K562 (cell line): Measurements from ENCODE around the gene GOLIM4. TPM values are rescaled to one million over a fixed set of nuclear protein-coding genes. Genes with fewer than 3 reads are reported as not detected.

ENCODE experiments used
- EP300 ChIP-seq: IDR thresholded peaks from 2 replicates; pipeline ENCODE4 v1.6.1; 2012; ENCODE audit warnings: low read length, improper control_type of control experiment
- FOXA3 ChIP-seq, 2 experiments: fragments of 450-650 bp in 1 of 2; sonication (generic) in 1 of 2; formaldehyde crosslinking; IDR thresholded peaks in 1 of 2; conservative IDR thresholded peaks in 1 of 2; 2 replicates each; pipeline versions ENCODE4 v1.4.0 to v1.8.0; 2020 to 2022; ENCODE audit warnings: mild to moderate bottlenecking in 2 of 2, missing genetic modification reagents in 1 of 2
- FOXK1 ChIP-seq: sonication (generic); formaldehyde crosslinking; IDR thresholded peaks from 2 replicates; pipeline ENCODE4 v1.8.0; 2022; ENCODE audit warnings: missing genetic modification reagents, mild to moderate bottlenecking, borderline replicate concordance
- MCM3 ChIP-seq: fragments of 450-650 bp; IDR thresholded peaks from 2 replicates; pipeline ENCODE4 v1.6.1; 2016
- MTA3 ChIP-seq: fragments of 450-650 bp; formaldehyde crosslinking; IDR thresholded peaks from 2 replicates; pipeline ENCODE4 v1.6.1; 2017; ENCODE audit warnings: mild to moderate bottlenecking, borderline replicate concordance
- NELFE ChIP-seq: IDR thresholded peaks from 2 replicates; pipeline ENCODE4 v1.6.1; 2011; ENCODE audit warnings: mild to moderate bottlenecking; ENCODE audit not compliant: insufficient read depth, insufficient read length
- NONO ChIP-seq, 2 experiments: fragments of 200-400 bp in 1 of 2; fragments of 450-650 bp in 1 of 2; formaldehyde crosslinking in 1 of 2; IDR thresholded peaks; 2 replicates each; pipeline ENCODE4 v1.6.1; 2017; ENCODE audit warnings: low read depth in 2 of 2, mild to moderate bottlenecking in 2 of 2, moderate library complexity in 2 of 2, low read length in 1 of 2
- ZNF12 ChIP-seq: sonication (generic); formaldehyde crosslinking; IDR thresholded peaks from 2 replicates; pipeline ENCODE4 v1.4.0; 2020; ENCODE audit warnings: mild to moderate bottlenecking, missing genetic modification reagents
- ZNF347 ChIP-seq: fragments of 450-650 bp; formaldehyde crosslinking; IDR thresholded peaks from 2 replicates; pipeline ENCODE4 v1.4.0; 2020; ENCODE audit warnings: low read depth, mild to moderate bottlenecking, moderate library complexity
- polyA plus RNA-seq, 8 experiments: library from polyadenylated mRNA; depleted of rRNA in 4 of 8; stranded (reverse) in 5 of 8; unstranded in 3 of 8; fragments of >200 nt; fragmentation: Nextera tagmentation in 2 of 8; fragmentation: Illumina TruSeq in 1 of 8; extraction: Ambion mirVana in 2 of 8; extraction: Trizol in 1 of 8; gene quantifications; 2 replicates each; pipeline versions ENCODE4 v1.2.1 to v1.2.3, GENCODE V29; 2011 to 2014; ENCODE audit warnings: inconsistent platforms in 1 of 8, missing spikeins in 1 of 8
- total RNA-seq, 7 experiments: library from RNA; depleted of rRNA in 6 of 7; stranded (reverse); fragments of >200 nt in 6 of 7; fragmentation: Illumina TruSeq in 2 of 7; extraction: Trizol in 2 of 7; gene quantifications; 2 replicates each; pipeline versions ENCODE4 v1.2.1 to v1.2.3, GENCODE V29; 2011 to 2021; ENCODE audit warnings: low replicate concordance in 1 of 7
- TF ChIP-seq, protein P1 (sequence below): fragments of 450-650 bp; IDR thresholded peaks from 2 replicates; pipeline ENCODE4 v1.6.1; 2016; ENCODE audit warnings: mild to moderate bottlenecking, moderate library complexity
- TF ChIP-seq, protein P2 (sequence below): sonication (generic); formaldehyde crosslinking; IDR thresholded peaks from 2 replicates; pipeline ENCODE4 v1.8.1; 2022; ENCODE audit warnings: missing genetic modification reagents
- TF ChIP-seq, protein P3 (sequence below): fragments of 450-650 bp; IDR thresholded peaks from 2 replicates; pipeline ENCODE4 v1.6.1; 2017; ENCODE audit warnings: mild to moderate bottlenecking, moderate library complexity
- TF ChIP-seq, protein P4 (sequence below): sonication (generic); formaldehyde crosslinking; IDR thresholded peaks from 2 replicates; pipeline ENCODE4 v1.9.0; 2022; ENCODE audit warnings: mild to moderate bottlenecking, missing genetic modification reagents

The GOLIM4 gene
- total and polyA plus RNA-seq, 9 of the 15 experiments (the other 6 are each of a cell fraction or from before 2014, with no cell fraction given): 9.3 to 39.4 (median 31.0) TPM

DNA sequence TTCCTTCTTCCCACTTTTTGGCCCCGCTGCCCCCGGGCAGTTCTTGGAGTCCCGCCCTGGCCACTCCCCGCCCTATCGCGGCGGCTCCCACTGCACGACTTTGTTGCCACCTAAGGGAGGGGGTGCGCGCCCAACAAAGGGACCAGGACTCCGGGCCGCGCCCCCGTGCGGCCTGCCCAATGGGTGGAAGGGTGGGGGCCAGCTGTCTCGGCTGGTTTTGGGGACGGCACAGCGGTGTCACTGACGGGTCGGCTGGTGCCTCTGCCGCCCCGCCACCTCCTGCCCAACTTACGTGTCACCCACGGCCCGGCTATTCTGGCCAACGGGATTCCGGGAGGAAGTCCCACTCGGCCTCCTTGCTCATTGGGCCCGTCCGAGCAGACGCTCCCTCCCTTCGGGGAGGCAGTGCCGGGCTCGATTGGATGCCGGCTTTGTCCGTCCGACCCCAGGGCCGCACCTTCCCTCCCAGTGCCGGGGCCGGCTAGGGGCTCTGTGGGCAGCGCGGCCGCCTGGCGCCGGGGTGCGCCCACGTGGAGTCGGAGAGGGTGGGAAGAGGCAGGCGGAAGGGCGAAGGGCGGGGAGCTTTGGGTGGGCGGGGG, at the start of gene GOLIM4 (continued):
- TF ChIP-seq, protein P1, sequence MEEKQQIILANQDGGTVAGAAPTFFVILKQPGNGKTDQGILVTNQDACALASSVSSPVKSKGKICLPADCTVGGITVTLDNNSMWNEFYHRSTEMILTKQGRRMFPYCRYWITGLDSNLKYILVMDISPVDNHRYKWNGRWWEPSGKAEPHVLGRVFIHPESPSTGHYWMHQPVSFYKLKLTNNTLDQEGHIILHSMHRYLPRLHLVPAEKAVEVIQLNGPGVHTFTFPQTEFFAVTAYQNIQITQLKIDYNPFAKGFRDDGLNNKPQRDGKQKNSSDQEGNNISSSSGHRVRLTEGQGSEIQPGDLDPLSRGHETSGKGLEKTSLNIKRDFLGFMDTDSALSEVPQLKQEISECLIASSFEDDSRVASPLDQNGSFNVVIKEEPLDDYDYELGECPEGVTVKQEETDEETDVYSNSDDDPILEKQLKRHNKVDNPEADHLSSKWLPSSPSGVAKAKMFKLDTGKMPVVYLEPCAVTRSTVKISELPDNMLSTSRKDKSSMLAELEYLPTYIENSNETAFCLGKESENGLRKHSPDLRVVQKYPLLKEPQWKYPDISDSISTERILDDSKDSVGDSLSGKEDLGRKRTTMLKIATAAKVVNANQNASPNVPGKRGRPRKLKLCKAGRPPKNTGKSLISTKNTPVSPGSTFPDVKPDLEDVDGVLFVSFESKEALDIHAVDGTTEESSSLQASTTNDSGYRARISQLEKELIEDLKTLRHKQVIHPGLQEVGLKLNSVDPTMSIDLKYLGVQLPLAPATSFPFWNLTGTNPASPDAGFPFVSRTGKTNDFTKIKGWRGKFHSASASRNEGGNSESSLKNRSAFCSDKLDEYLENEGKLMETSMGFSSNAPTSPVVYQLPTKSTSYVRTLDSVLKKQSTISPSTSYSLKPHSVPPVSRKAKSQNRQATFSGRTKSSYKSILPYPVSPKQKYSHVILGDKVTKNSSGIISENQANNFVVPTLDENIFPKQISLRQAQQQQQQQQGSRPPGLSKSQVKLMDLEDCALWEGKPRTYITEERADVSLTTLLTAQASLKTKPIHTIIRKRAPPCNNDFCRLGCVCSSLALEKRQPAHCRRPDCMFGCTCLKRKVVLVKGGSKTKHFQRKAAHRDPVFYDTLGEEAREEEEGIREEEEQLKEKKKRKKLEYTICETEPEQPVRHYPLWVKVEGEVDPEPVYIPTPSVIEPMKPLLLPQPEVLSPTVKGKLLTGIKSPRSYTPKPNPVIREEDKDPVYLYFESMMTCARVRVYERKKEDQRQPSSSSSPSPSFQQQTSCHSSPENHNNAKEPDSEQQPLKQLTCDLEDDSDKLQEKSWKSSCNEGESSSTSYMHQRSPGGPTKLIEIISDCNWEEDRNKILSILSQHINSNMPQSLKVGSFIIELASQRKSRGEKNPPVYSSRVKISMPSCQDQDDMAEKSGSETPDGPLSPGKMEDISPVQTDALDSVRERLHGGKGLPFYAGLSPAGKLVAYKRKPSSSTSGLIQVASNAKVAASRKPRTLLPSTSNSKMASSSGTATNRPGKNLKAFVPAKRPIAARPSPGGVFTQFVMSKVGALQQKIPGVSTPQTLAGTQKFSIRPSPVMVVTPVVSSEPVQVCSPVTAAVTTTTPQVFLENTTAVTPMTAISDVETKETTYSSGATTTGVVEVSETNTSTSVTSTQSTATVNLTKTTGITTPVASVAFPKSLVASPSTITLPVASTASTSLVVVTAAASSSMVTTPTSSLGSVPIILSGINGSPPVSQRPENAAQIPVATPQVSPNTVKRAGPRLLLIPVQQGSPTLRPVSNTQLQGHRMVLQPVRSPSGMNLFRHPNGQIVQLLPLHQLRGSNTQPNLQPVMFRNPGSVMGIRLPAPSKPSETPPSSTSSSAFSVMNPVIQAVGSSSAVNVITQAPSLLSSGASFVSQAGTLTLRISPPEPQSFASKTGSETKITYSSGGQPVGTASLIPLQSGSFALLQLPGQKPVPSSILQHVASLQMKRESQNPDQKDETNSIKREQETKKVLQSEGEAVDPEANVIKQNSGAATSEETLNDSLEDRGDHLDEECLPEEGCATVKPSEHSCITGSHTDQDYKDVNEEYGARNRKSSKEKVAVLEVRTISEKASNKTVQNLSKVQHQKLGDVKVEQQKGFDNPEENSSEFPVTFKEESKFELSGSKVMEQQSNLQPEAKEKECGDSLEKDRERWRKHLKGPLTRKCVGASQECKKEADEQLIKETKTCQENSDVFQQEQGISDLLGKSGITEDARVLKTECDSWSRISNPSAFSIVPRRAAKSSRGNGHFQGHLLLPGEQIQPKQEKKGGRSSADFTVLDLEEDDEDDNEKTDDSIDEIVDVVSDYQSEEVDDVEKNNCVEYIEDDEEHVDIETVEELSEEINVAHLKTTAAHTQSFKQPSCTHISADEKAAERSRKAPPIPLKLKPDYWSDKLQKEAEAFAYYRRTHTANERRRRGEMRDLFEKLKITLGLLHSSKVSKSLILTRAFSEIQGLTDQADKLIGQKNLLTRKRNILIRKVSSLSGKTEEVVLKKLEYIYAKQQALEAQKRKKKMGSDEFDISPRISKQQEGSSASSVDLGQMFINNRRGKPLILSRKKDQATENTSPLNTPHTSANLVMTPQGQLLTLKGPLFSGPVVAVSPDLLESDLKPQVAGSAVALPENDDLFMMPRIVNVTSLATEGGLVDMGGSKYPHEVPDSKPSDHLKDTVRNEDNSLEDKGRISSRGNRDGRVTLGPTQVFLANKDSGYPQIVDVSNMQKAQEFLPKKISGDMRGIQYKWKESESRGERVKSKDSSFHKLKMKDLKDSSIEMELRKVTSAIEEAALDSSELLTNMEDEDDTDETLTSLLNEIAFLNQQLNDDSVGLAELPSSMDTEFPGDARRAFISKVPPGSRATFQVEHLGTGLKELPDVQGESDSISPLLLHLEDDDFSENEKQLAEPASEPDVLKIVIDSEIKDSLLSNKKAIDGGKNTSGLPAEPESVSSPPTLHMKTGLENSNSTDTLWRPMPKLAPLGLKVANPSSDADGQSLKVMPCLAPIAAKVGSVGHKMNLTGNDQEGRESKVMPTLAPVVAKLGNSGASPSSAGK: no peak
- TF ChIP-seq NELFE (no peak), NONO (IDR thresholded peaks at IDR 0.05; ENCODE audit: low read depth in 2 of 2, low read length in 1 of 2) (peak in 1 of 2 experiments; percentile 73; a peak in 1 of 4 replicates), ZNF347 (CRISPR knock-in tag) (no peak), FOXK1 (CRISPR knock-in tag) (no peak), MCM3 (no peak), MTA3 (peak; percentile 65), FOXA3 (CRISPR knock-in tag; conservative IDR thresholded peaks at IDR 0.05 in 1 of 2, IDR thresholded peaks at IDR 0.05 in 1 of 2) (peak in 1 of 2 experiments; percentile 66; a peak in 2 of 4 replicates), EP300 (no peak), ZNF12 (no peak)
- TF ChIP-seq, protein P2, sequence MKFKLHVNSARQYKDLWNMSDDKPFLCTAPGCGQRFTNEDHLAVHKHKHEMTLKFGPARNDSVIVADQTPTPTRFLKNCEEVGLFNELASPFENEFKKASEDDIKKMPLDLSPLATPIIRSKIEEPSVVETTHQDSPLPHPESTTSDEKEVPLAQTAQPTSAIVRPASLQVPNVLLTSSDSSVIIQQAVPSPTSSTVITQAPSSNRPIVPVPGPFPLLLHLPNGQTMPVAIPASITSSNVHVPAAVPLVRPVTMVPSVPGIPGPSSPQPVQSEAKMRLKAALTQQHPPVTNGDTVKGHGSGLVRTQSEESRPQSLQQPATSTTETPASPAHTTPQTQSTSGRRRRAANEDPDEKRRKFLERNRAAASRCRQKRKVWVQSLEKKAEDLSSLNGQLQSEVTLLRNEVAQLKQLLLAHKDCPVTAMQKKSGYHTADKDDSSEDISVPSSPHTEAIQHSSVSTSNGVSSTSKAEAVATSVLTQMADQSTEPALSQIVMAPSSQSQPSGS (CRISPR knock-in tag): no peak
- TF ChIP-seq, protein P3, sequence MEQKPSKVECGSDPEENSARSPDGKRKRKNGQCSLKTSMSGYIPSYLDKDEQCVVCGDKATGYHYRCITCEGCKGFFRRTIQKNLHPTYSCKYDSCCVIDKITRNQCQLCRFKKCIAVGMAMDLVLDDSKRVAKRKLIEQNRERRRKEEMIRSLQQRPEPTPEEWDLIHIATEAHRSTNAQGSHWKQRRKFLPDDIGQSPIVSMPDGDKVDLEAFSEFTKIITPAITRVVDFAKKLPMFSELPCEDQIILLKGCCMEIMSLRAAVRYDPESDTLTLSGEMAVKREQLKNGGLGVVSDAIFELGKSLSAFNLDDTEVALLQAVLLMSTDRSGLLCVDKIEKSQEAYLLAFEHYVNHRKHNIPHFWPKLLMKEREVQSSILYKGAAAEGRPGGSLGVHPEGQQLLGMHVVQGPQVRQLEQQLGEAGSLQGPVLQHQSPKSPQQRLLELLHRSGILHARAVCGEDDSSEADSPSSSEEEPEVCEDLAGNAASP: no peak
- TF ChIP-seq, protein P4, sequence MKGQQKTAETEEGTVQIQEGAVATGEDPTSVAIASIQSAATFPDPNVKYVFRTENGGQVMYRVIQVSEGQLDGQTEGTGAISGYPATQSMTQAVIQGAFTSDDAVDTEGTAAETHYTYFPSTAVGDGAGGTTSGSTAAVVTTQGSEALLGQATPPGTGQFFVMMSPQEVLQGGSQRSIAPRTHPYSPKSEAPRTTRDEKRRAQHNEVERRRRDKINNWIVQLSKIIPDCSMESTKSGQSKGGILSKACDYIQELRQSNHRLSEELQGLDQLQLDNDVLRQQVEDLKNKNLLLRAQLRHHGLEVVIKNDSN (CRISPR knock-in tag): no peak
